ENCODE results near the gene EML2. TPM values are rescaled to one million over a fixed set of nuclear protein-coding genes. Genes with fewer than 3 reads are reported as not detected.

Gene EML2
- total RNA-seq, 2 donors from 2014 or later = 47.3 to 55.6 TPM

- no peak overlapping the region for H3K4me3 ChIP-seq
- TF ChIP-seq POLR2AphosphoS5 (IDR thresholded peaks at IDR 0.05) = no peak
- TF ChIP-seq CTCF (IDR thresholded peaks at IDR 0.05) = no peak
- TF ChIP-seq POLR2A (IDR thresholded peaks at IDR 0.05) = peak; percentile 25
- H3K27ac ChIP-seq = no peak overlapping the region
- no peaks in the 10 kb centered on the region for H3K9me3 ChIP-seq
- intact Hi-C loops (cut with DNase I) = no loop called here
- H3K27me3 ChIP-seq (replicated peaks; ENCODE audit: insufficient read depth) = no peaks in the 10 kb centered on the region
- no peaks in the 10 kb centered on the region for H3K4me1 ChIP-seq (replicated peaks)
- WGBS = 19% methylated on average over 41 of the region's 42 CpGs
- DNase-seq (ENCODE audit: low spot score) = peak; percentile 71
- H3K36me3 ChIP-seq = no peaks in the 10 kb centered on the region
These were observed 31.7 kb upstream of the EML2 start for GRCh38 chr19:45670670-45671453.

GRCh38 chr19:45668342-45668871 is 29.2 kb upstream of the EML2 start:
- H3K36me3 ChIP-seq = no peaks in the 10 kb centered on the region
- H3K4me3 ChIP-seq = peak overlapping the region; percentile 21 to 25
- no peaks in the 10 kb centered on the region for H3K27me3 ChIP-seq (replicated peaks; ENCODE audit: insufficient read depth)
- intact Hi-C loops (cut with DNase I) = no loop called here
- no peaks in the 10 kb centered on the region for H3K9me3 ChIP-seq
- TF ChIP-seq POLR2A (IDR thresholded peaks at IDR 0.05) = no peak
- no peak for TF ChIP-seq CTCF (IDR thresholded peaks at IDR 0.05)
- no peak for TF ChIP-seq POLR2AphosphoS5 (IDR thresholded peaks at IDR 0.05)
- no peak for DNase-seq (ENCODE audit: low spot score)
- no peaks in the 10 kb centered on the region for H3K4me1 ChIP-seq (replicated peaks)
- peak overlapping the region in 1 of 2 donors; percentile 52 for H3K27ac ChIP-seq
- WGBS = 3% methylated on average over 19 of the region's 19 CpGs

- no peak for DNase-seq (ENCODE audit: low spot score)
- H3K4me3 ChIP-seq = peak within 1 kb of the TSS; percentile 21 to 25
These were observed 28.6 kb upstream of the EML2 start, which contains the start of gene GIPR for GRCh38 chr19:45667620-45668341. Gene GIPR (plus strand): TSS chr19:45668221. CDS start chr19:45669521, 1,300 bp downstream.

GRCh38 chr19:45664575-45664974 is 25.4 kb upstream of the EML2 start:
- Histone ChIP-seq H3K27me3 (replicated peaks; ENCODE audit: insufficient read depth) (no peaks in the 10 kb centered on the region), H3K36me3 (no peaks in the 10 kb centered on the region), H3K4me3 (no peak overlapping the region), H3K9me3 (no peaks in the 10 kb centered on the region), H3K4me1 (replicated peaks) (no peaks in the 10 kb centered on the region), H3K27ac (no peak overlapping the region)
- DNase-seq (ENCODE audit: low spot score) = no peak
- TF ChIP-seq POLR2AphosphoS5 (IDR thresholded peaks at IDR 0.05) = no peak
- no peak for TF ChIP-seq POLR2A (IDR thresholded peaks at IDR 0.05)
- TF ChIP-seq CTCF (IDR thresholded peaks at IDR 0.05) = no peak
- intact Hi-C loops (cut with DNase I) = no loop called here
- WGBS = 71% methylated on average over 7 of the region's 7 CpGs

More at GRCh38 chr19:45667620-45668341, 28.6 kb upstream of the EML2 start, which contains the start of gene GIPR:
- intact Hi-C loops (cut with DNase I) = no loop called here
- no peaks in the 10 kb centered on the region for H3K9me3 ChIP-seq
- peak; percentile 51 for TF ChIP-seq POLR2A (IDR thresholded peaks at IDR 0.05)
- no peak for TF ChIP-seq CTCF (IDR thresholded peaks at IDR 0.05)
- TF ChIP-seq POLR2AphosphoS5 (IDR thresholded peaks at IDR 0.05) = no peak
- H3K4me1 ChIP-seq (replicated peaks) = no peaks in the 10 kb centered on the region
- H3K27me3 ChIP-seq (replicated peaks; ENCODE audit: insufficient read depth) = no peaks in the 10 kb centered on the region
- H3K27ac ChIP-seq = peak within 1 kb of the TSS in 1 of 2 donors; percentile 52
- H3K36me3 ChIP-seq = no peaks in the 10 kb centered on the region
- WGBS = 12% methylated on average over 15 of the region's 15 CpGs
